Mesenteric fat pad (tissue), 1 donor: ENCODE data around the gene STX10. TPM values are rescaled to one million over a fixed set of nuclear protein-coding genes. Genes with fewer than 3 reads are reported as not detected.
"Not testable (repeated sequence)": the region's sequence is repeated elsewhere in the genome, so short reads cannot be mapped to it uniquely, and the experiment has no call there.

Experiments
- DNase-seq: peaks from one replicate; pipeline ENCODE4 v3.0.0-alpha.2; 2020; ENCODE audit warnings: low spot score
- long read RNA-seq: library from polyadenylated mRNA; unstranded; transcript quantifications from one replicate; pipeline ENCODE4 v2.0.0, GENCODE V29; 2020
- total RNA-seq: library from RNA; stranded (reverse); fragmentation: NEBNext Ultra II Directional; extraction: Animal tissue kit (Norgen Biotek cat#: 25700); gene quantifications from one replicate; pipeline ENCODE4 v1.2.1, GENCODE V29; 2021
- donor health status: DM: yes; HTN: yes; CAD: no.

STX10 gene, protein sequence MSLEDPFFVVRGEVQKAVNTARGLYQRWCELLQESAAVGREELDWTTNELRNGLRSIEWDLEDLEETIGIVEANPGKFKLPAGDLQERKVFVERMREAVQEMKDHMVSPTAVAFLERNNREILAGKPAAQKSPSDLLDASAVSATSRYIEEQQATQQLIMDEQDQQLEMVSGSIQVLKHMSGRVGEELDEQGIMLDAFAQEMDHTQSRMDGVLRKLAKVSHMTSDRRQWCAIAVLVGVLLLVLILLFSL
- 45.4 TPM for total RNA-seq
- long read RNA-seq, transcript STX10-204 (8 exons, 1,136 nt) = major isoform, 84 of 110 reads
- long read RNA-seq, partial matches to known transcripts = 19 of 110 reads
- long read RNA-seq, other reads (novel, unspliced or antisense) = 5 of 110 reads

GRCh38 chr19:13150187-13150930 is at the start of gene STX10, which contains the start of gene IER2:
TSS of gene STX10 (minus strand) at chr19:13150375. CDS start at chr19:13150173, 202 bp downstream.
TSS of gene IER2 (plus strand) at chr19:13150411. CDS start at chr19:13153187, 2,776 bp downstream.
- DNase-seq = peak; percentile 99

- no peak for DNase-seq
Observed at GRCh38 chr19:13198634-13199033, 48.5 kb upstream of the STX10 start.

GRCh38 chr19:13195678-13196077 is 45.5 kb upstream of the STX10 start:
- no peak for DNase-seq

GRCh38 chr19:13190781-13191540 is 40.8 kb upstream of the STX10 start:
- DNase-seq = no peak

DNA sequence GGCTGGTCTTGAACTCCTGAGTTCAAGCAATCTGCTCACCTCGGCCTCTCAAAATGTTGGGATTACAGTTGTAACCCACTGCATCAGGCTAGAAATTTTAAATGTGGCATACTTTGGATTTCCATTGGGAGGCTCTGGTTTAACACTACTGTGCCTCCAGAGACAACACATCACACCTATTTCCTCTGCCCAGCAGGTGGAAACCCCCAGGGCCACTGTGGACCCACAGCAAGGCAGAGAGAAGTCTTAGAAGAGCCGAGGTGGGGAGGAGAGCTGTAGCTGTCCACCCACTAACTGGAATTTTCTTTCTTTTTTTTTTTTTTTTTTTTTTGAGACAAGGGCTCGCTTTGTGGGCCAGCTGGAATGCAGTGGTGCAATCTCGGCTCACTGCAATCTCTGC is 39.4 kb upstream of the STX10 start:
- DNase-seq = no peak

DNA sequence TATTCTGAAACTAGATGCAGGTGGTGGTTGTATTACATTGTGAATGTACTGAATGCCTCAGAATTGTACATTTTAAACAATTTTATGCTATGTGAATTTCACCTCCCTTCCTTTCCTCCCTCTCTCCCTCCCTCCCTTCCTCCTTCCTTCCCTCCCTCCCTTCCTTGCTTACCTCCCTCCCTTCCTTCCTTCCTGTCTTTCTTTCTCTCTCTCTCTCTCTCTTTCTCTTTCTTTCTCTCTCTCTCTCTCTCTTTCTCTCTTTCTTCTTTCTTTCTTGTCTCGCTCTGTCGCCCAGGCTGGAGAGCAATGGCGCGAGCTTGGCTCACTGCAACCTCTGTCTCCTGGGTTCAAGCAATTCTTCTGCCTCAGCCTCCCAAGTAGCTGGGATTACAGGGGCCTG is 37.2 kb upstream of the STX10 start:
- no peak for DNase-seq

- DNase-seq = not testable (repeated sequence)
Observed at GRCh38 chr19:13186688-13187087, 36.5 kb upstream of the STX10 start.

- DNase-seq = not testable (repeated sequence)
Observed at GRCh38 chr19:13185763-13186657, 35.8 kb upstream of the STX10 start.

GRCh38 chr19:13184926-13185325 is 34.8 kb upstream of the STX10 start:
- not testable (repeated sequence) for DNase-seq

DNA sequence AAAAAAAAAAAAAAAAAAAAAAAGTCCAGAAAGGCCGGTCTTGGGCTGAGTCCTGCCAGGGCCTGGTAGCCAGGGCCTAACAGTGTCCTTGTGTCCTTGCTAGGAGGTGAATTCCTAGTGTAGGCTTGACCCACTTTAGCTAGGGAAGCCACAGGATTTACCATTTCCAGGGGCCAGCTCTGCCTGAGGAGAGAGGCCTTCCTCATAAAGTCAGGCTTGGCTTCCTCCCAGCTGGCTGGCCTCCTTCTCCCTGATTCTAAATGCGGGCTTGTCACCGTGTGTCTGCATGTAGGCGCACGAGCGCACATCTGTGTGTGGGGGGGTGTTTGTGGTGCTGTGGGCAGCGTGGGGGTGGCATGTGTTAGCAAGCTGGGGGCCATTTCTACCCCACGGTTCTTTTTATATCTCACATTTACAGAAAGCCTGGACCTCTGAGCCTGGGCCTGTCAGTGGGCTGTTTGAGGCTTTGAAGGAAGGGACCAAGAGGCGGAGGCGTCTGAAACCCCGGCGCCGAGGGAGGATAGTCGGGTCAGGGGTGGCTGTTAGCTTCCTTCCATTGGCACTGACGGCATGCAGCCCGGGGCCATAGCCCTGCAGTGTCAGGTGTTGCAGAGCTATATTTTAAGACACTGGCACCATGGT is 31.7 kb upstream of the STX10 start:
- no peak for DNase-seq

DNA sequence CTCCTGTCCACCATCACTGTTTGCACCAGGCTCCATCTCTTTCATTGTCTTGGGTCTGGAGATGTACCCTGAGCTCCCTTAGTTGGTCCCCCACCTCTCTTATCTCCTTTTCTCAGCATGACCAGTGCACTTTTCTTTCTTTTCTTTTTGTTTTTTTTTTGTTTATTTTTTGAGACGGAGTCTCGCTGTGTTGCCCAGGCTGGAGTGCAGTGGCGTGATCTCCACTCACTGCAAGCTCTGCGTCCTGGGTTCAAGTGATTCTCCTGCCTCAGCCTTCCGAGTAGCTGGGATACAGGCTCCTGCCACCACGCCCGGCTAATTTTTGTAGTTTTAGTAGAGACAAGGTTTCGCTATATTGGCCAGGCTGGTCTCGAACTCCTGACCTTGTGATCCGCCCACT is 28.1 kb upstream of the STX10 start:
- DNase-seq = not testable (repeated sequence)

- DNase-seq = not testable (repeated sequence)
Observed at GRCh38 chr19:13177584-13177983, 27.4 kb upstream of the STX10 start.

- no peak for DNase-seq
Observed at GRCh38 chr19:13176345-13176744, 26.2 kb upstream of the STX10 start.

DNA sequence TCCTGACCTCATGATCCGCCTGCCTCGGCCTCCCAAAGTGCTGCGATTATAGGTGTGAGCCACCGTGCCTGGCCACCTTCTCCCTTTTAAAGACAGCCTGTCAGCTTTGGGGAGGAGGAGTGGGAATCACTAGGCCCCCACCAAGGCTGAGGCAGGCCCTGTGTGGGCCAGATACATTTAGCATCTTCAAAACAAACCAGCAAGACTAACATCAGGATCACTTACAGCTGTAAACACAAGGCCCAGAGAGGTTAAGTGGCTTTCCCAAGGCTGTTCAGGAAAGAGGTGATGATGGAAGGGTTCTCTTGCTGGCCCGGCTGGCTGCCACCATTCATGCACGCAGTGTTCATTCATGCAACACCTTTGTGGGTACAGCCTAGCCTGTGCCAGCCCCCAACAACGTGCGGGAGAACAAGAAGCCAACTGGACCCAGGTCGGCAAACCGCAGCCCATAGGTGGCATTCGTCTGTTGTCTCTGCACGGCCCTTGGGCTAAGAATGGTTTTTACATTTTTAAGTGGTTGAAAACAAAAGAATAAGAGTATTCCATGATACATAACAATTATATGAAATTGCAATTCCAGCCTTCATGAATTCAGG is 23.1 kb upstream of the STX10 start:
- DNase-seq = no peak

DNA sequence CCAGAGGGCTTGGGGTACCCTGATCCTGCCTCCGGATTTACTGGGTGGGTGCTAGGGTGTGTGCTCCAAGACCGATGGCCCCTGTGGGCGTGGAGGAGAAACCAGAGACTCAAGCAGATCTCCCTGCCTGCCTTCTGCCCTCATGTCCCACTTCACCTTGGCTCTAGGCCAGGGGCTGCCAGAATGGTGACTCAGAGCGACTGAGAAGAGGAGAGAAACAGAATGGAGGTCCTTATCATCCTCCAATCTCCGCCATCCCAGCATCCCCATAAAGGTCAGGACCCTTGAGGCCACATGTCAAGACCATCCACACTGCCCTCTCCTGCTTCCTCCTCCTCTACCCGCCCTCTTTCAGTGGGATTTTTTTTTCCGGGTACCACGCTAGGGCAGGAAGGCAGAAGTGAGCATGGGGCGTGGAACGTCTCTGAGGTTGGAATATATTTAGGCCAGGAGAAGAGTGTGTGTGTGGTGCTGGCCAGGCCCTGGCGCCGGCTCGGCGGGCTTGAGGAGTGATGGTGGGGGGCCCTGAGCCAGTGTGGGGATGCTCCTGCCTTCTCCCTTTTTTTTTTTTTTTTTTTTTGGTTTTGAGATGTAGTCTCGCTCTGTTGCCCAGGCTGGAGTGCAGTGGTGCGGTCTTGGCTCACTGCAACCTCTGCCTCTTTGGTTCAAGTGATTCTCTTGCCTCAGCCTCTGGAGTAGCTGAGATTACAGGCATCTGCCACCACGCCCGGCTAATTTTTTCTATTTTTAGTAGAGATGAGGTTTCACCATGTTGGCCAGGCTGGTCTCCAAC is 22.4 kb upstream of the STX10 start:
- peak; percentile 93 for DNase-seq

DNA sequence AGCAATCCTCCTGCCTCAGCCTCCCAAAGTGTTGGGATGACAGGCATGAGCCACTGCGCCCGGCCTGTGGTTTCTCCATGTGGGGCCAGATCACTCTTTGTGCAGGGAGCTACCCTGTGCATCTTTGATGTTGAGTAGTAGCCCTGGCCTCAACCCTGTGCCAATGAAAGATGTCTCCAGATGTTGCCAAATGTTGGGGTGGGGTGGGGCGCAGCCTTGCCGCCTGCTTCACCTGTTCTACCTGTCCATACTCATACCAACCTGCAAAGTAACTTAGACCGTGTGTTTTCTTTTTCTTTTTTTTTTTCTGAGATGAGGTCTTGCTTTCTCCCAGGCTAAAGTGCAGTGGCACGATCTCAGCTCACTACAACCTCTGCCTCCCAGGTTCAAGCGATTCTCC is 21.0 kb upstream of the STX10 start:
- DNase-seq = no peak

DNA sequence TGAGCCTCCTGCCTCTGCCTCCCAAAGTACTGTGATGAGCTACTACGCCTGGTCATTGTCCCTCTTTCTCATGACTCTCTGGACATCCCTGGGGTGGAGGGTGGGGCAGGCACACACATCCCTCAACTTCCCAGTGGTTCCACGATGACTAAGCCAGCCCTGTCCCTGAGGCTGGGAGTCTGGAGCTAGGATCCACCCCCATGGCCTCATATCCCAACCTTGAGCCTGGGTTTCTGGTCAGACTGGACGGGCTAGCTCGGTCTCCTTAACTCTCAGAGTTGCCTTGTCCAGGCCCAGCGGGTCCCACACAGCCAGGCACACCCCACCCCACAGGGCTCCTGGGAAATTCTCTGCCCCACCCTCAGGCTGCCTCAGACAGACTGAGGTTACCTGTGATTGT is 19.6 kb upstream of the STX10 start:
- DNase-seq = no peak

GRCh38 chr19:13166151-13166550 is 16.0 kb upstream of the STX10 start:
- not testable (repeated sequence) for DNase-seq
